Left renal cortex interstitium (tissue), 4 donors: Measurements from ENCODE around the gene RPTOR. TPM values are rescaled to one million over a fixed set of nuclear protein-coding genes. Genes with fewer than 3 reads are reported as not detected.

ENCODE experiments used
- DNase-seq, 4 donors: peaks; one replicate each; pipeline ENCODE4 v3.0.0-alpha.2; 2013; ENCODE audit warnings: low read depth in 4 of 4, low spot score in 2 of 4, missing footprints in 1 of 4
- polyA plus RNA-seq, 4 donors: library from polyadenylated mRNA; unstranded; fragments of 120-200 nt; gene quantifications; one replicate each; pipeline ENCODE4 v1.2.1, GENCODE V29; 2013; ENCODE audit not compliant: insufficient read length in 4 of 4

RPTOR gene
- polyA plus RNA-seq, 4 donors: 16.5 to 25.0 (median 19.7) TPM

DNA sequence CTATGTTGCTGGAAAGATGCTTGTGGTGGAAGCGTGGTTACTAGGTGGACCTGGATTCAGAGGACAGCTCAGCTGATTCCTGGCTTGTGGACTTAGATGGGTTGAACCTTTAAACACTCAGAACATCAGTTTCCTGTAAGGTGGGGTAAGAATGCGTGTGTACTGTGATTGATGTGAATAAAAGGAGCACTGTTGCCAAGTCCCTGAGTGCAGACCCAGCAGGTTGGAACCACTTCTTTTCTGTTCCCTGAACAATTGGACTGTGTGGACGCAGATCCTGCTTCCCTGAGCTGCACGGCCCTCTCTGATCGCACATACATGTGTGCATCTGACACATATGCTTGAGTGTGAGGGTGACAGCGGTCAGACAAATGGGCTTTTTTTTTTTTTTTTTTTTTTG lies 37.5 kb downstream of the RPTOR start:
- DNase-seq: no peak

- no peak for DNase-seq
Measured at GRCh38 chr17:80584176-80584905, 39.7 kb downstream of the RPTOR start.

- DNase-seq: no peak
Measured at GRCh38 chr17:80585890-80586845, 41.5 kb downstream of the RPTOR start.

GRCh38 chr17:80586846-80587228 lies 42.2 kb downstream of the RPTOR start:
- no peak for DNase-seq

- DNase-seq: no peak
Measured at GRCh38 chr17:80588702-80589383, 44.2 kb downstream of the RPTOR start.

DNA sequence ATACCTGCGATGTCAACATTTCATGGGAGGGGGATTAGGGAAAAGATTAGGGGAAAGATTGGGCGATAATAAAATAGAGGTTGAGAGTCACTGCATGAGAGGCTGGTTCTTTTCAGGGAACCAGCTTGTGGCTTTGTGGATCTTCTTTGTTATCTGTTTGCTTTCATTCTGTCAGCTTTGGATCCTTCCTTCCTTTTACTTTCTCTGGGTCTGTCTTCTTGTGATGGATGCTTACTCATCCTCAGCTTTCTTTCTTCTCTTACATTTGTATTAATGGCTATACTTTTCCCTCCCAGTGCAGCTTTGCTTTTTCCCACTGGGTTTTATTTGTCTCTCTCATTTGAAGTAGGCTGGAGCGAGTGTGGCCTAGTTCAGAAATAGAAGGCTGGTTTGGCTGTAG lies 47.1 kb downstream of the RPTOR start:
- DNase-seq: no peak

GRCh38 chr17:80592243-80592642 lies 47.6 kb downstream of the RPTOR start:
- no peak for DNase-seq

DNA sequence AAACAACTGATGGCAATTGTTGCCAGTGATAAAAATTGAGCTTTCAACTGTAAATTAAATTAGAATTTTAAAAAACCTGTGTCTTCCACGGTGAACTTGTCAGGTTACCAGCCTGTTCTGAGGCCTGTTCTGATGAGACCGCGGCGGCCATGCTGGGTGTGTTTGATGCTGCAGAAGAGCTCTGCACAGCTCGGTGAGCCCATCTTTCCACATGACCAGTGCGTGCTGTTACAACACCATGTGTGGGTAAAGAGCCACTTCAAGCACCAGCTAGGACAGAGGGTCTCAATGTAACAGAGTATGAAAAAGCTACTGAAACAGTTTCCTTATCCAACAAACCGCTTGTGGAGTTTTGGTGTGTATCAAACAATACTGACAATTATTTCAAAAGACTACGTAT lies 48.5 kb downstream of the RPTOR start:
- no peak for DNase-seq

GRCh38 chr17:80594431-80595269 lies 50.0 kb downstream of the RPTOR start:
- no peak for DNase-seq

DNA sequence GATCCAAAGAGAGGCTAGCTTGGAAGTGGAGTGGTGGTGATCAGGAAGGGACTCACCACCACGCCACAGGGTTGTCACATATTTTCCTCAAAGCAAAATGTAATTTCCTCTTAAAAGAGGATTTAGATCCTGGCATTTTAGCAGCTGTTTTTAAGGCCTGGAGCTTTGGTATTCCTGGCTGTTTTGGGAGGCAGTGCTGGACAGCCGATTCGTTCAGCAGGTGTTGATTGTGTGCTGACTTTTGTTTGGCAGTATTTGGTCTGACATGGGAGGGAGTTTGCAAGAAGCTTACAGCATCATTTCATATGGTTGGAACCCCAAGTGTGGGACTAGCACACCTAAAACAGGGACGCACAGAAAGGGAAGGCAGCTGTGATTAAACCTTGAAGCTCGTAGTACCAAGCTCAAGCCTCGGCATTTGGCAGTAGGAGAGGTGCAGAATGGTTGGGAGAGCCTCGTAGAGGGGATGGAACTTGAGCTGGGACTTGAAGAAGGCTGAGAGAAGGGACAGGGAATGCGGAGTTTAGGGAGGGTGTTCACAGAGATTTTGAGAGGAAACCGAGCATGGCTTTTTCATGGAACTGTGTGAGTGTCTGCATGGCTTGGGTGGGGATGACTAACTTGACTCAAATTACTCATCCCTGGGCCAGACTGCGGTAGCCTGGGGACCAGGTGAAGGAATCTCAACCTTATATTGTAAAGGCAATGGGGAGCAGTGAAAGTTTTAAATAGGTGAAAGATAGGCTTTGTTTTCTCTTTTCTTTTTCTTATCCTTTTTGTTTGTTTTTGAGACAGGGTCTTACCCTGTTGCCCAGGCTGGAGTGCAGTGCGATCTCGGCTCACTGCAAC lies 52.3 kb downstream of the RPTOR start:
- DNase-seq: no peak

DNA sequence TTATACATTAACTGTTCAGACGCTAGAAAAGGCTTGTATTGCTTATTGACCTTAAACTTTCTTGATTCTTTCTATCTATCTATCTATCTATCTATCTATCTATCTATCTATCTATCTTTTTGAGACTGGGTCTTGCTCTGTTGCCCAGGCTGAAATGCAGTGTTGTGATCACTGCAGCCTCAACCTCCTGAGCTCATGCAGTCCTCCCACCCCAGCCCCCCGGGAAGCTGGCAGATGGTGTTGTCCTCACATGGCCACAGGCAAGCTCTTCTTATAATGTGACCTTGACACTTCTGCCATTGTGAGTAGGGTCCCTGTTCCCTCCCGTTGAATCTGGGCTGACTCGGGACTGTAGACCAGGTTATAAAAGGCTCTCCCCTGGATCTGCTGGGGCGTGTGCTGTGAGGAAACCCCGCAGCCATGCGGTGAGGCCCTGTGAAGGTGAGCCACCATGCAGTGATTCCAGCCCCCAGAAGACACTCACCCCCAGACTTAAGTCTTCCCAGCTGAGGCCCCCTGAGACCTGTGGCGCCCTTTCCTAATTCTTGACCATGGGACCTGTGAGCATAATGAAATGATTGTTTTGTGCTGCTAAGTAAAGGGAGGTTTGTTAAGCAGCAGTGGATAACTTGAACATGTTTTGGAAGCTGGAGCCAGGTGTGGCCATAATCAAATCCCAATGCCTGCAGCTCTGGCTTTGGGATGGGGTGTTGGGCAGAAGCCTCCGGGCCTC lies 54.3 kb downstream of the RPTOR start:
- no peak for DNase-seq

DNA sequence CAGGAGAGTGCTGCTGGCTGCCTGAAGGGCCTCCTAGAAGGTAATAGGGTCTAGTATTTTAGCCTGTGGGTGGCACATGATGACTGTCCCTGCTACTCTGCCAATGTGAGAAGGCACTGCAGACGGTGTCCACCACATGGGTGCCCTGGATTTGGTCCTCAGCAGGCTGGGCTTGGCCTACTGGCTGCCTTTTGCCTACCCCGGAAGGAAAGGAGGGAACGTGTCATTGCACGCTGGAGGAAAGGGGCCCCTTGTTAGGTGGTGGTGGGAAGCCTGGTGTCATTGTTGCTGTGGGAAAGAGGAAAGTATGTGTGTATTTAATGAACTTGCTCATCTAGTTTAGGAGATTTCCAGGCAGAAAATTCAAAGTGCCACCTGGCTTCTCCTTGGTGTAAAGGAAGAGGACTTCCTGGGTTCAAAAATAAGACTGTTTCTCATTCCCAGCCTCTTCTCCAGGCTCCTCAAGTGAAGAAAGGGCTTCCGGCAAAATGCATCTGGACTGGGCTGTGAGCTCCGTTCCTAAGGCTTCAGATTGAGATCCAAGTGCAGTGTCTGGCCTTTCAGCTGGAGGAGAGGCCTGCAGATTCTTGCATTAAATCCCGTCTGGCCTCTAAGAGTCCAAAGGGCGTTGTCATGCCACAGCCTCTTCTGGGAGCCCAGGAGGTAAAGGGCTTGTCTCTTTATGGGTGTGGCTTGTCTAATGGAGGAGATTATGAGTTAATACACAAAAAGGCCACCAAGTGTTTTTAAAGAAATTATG lies 55.1 kb downstream of the RPTOR start:
- no peak for DNase-seq

GRCh38 chr17:80601146-80601545 lies 56.5 kb downstream of the RPTOR start:
- DNase-seq: no peak

GRCh38 chr17:80603396-80603795 lies 58.8 kb downstream of the RPTOR start:
- no peak for DNase-seq

GRCh38 chr17:80604009-80604669 lies 59.5 kb downstream of the RPTOR start:
- DNase-seq: no peak

- DNase-seq: no peak
Measured at GRCh38 chr17:80604670-80605010, 60.0 kb downstream of the RPTOR start.

- no peak for DNase-seq
Measured at GRCh38 chr17:80605326-80606066, 60.9 kb downstream of the RPTOR start.
